Heart right ventricle (tissue), 16 donors: ENCODE measurements around the gene USP14. TPM values are rescaled to one million over a fixed set of nuclear protein-coding genes. Genes with fewer than 3 reads are reported as not detected.
A peak's percentile ranks its signal among the peaks of the same experiment; 100 is the strongest.

Experiments
- ATAC-seq, 8 donors: fragments of 200-7000 bp; cut with Tn5 transposase; one replicate each; pipeline ENCODE4 v1.9.1; 2020; ENCODE audit warnings: mild to moderate bottlenecking in 8 of 8, moderate library complexity in 8 of 8, moderate number of reproducible peaks in 1 of 8
- DNase-seq, 2 donors: peaks; one replicate each; pipeline ENCODE4 v3.0.0-alpha.2; 2020
- H3K27ac ChIP-seq, 10 donors: fragments of 200-600 bp; sonication (generic) in 2 of 10; one replicate each; pipeline versions ENCODE4 v1.5.0 to v1.8.0; 2020 to 2022; ENCODE audit warnings: mild to moderate bottlenecking in 3 of 10
- H3K27me3 ChIP-seq, 7 donors: fragments of 200-600 bp; one replicate each; pipeline ENCODE4 v1.8.0; 2021 to 2022; ENCODE audit warnings: mild to moderate bottlenecking in 2 of 7
- H3K36me3 ChIP-seq, 9 donors: fragments of 200-600 bp; sonication (generic) in 1 of 9; one replicate each; pipeline versions ENCODE4 v1.5.0 to v1.8.0; 2020 to 2022; ENCODE audit warnings: mild to moderate bottlenecking in 2 of 9
- H3K4me1 ChIP-seq, 9 donors: fragments of 200-600 bp; sonication (generic) in 1 of 9; one replicate each; pipeline versions ENCODE4 v1.5.0 to v1.8.0; 2020 to 2022; ENCODE audit warnings: mild to moderate bottlenecking in 4 of 9
- H3K4me3 ChIP-seq, 10 donors: fragments of 200-600 bp; sonication (generic) in 2 of 10; one replicate each; pipeline versions ENCODE4 v1.5.0 to v1.8.0; 2020 to 2022; ENCODE audit warnings: mild to moderate bottlenecking in 7 of 10, moderate library complexity in 2 of 10
- H3K9me3 ChIP-seq, 11 donors: fragments of 200-600 bp in 10 of 11; sonication (generic) in 2 of 11; one replicate each; pipeline versions ENCODE4 v1.5.0 to v1.8.0; 2013 to 2022; ENCODE audit warnings: mild to moderate bottlenecking in 2 of 11, control low read depth in 1 of 11, moderate library complexity in 1 of 11
- WGBS, 2 donors: extraction: QIAGEN DNeasy Blood & Tissue Kit; methylation state at CpG; one replicate each; pipeline ENCODE4 v1.1.7; 2013; ENCODE audit warnings: inconsistent platforms in 1 of 2; 5-methylcytosine and 5-hydroxymethylcytosine counted together
- intact Hi-C, 10 donors: fragments of 100-400 bp; cut with DNase I; formaldehyde crosslinking; loops; one replicate each; pipeline versions ENCODE4 v1.11.1 to v1.14.2; 2022
- polyA plus RNA-seq, 2 donors: library from polyadenylated mRNA; stranded (reverse); fragments of 200-250 nt; gene quantifications; one replicate each; pipeline ENCODE4 v1.2.3, GENCODE V29; 2013
- total RNA-seq, 10 donors: library from RNA; stranded (reverse); fragmentation: NEBNext Ultra II Directional in 3 of 10; extraction: Animal tissue kit (Norgen Biotek cat#: 25700) in 3 of 10; gene quantifications; one replicate each; pipeline versions ENCODE4 v1.2.1 to v1.2.4, GENCODE V29; 2021 to 2023
- TF ChIP-seq, protein P1 (sequence below), 9 donors: fragments of 200-600 bp; sonication (generic) in 2 of 9; IDR thresholded peaks; one replicate each; pipeline versions ENCODE4 v1.5.0 to v1.8.0; 2021 to 2022; ENCODE audit warnings: antibody characterized with exemption in 9 of 9, mild to moderate bottlenecking in 5 of 9, moderate library complexity in 1 of 9
- donor health status: Arrhythmogenic right ventricular cardiomyopathy.
- donor health status: ischemic (EF 13 %, LVEDD 7.1; RV severe dilation, severe dysfunction).
- donor health status: healthy with polysubstance abuse.
- donor health status: DM: no; HTN: yes; CAD: no.
- donor health status: DM: no; HTN: no; CAD: no.
- donor health status: ischemic (EF 25% LVEDD 6.9; RV normal size, moderate dysfunction).
- donor health status: ischemic (EF 25% LVEDD 5.7; RV mildly dilated, moderate dysfunction).
- donor health status: healthy.
- donor health status: DM: yes; HTN: yes; CAD: no.
- donor health status: Ischemic cardiomyopathy.
- donor health status: ischemic (EF 35%, LVEDD 5.7; RV mildly dilated, moderate dysfunction).
- donor health status: nonischemic (EF 11% LVEDD 7.7; RV severe dilation, severe dysfunction).
- donor health status: DM: yes; HTN: yes; CAD: no.
- donor health status: PGD.
- donor health status: ischemic (EF 29% LVEDD 5.4; RV normal size, mild dysfunction).
- donor health status: nonischemic (EF 23%, LVEDD 6.1; RV moderate dilation, normal function).

USP14 gene
- total and polyA plus RNA-seq, 12 donors: 15.3 to 53.3 (median 48.4) TPM

GRCh38 chr18:210733-211132, 52.4 kb downstream of the USP14 start:
- Histone ChIP-seq H3K4me3 (no peak overlapping the region), H3K27ac (no peak overlapping the region), H3K4me1 (no peaks in the 10 kb centered on the region), H3K9me3 (no peaks in the 10 kb centered on the region), H3K27me3 (no peaks in the 10 kb centered on the region), H3K36me3 (peaks cover 0 to 100% (median 54%) of the 10 kb centered on the region in 9 donors)
- WGBS, 2 donors: 94 to 95% methylated on average over 4 of the region's 4 CpGs
- intact Hi-C loops: loop anchor here in 1 of 10 donors (5.0 kb wide), 1 partner anchor 42 kb away; no protein-coding TSS in a partner anchor
- TF ChIP-seq, protein P1, sequence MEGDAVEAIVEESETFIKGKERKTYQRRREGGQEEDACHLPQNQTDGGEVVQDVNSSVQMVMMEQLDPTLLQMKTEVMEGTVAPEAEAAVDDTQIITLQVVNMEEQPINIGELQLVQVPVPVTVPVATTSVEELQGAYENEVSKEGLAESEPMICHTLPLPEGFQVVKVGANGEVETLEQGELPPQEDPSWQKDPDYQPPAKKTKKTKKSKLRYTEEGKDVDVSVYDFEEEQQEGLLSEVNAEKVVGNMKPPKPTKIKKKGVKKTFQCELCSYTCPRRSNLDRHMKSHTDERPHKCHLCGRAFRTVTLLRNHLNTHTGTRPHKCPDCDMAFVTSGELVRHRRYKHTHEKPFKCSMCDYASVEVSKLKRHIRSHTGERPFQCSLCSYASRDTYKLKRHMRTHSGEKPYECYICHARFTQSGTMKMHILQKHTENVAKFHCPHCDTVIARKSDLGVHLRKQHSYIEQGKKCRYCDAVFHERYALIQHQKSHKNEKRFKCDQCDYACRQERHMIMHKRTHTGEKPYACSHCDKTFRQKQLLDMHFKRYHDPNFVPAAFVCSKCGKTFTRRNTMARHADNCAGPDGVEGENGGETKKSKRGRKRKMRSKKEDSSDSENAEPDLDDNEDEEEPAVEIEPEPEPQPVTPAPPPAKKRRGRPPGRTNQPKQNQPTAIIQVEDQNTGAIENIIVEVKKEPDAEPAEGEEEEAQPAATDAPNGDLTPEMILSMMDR (IDR thresholded peaks at IDR 0.05): no peak
- no peak for DNase-seq
- ATAC-seq: peak in 1 of 8 donors; percentile 35

DNA sequence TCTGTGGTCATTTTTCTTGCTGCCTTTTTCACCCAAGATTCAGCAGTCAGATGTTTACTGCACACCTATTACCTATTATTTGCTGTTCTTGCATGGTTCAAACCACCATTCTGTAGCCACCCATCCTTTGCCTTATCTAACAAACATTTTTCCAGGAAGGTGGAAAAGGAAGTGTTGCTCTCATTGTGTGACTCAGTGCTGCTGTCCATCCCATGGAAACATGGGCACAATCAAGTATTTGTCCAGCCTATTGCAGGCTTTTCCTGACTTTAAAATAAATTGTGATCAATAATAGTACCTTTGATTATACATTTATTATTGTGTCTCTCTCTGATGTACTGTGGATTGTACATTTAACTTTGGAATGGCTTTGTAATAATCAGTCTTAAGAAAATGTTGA, 53.2 kb downstream of the USP14 start:
- TF ChIP-seq, protein P1 (IDR thresholded peaks at IDR 0.05): no peak
- no peaks in the 10 kb centered on the region for H3K4me1 ChIP-seq
- H3K27me3 ChIP-seq: no peaks in the 10 kb centered on the region
- peaks cover 0 to 100% (median 57%) of the 10 kb centered on the region in 9 donors for H3K36me3 ChIP-seq
- DNase-seq: no peak
- no peak overlapping the region for H3K4me3 ChIP-seq
- no peak overlapping the region for H3K27ac ChIP-seq
- intact Hi-C loops: loop anchor here in 1 of 10 donors (5.0 kb wide), 1 partner anchor 41 kb away; no protein-coding TSS in a partner anchor
- ATAC-seq: no peak
- no peaks in the 10 kb centered on the region for H3K9me3 ChIP-seq

DNA sequence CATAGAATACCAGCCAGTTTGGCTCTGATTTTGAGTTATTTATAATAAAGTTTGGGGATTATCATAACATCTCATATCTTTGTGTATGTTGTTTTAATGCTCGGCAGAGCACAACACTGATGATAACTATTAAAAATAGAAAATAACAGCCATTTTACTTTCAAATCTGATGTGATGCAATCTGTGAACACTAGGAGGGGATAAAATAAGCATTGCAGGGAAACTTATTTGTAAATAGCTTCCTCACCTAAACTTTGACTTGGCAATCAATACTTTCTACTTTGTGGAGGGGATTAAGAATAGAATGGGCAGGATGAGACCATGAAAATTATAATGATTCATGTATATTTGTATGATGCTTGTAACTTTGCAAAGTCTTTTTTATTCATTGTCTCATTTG, 54.4 kb downstream of the USP14 start:
- intact Hi-C loops: loop anchor here in 1 of 10 donors (5.0 kb wide), 1 partner anchor 40 kb away; no protein-coding TSS in a partner anchor
- no peaks in the 10 kb centered on the region for H3K4me1 ChIP-seq
- no peaks in the 10 kb centered on the region for H3K27me3 ChIP-seq
- peaks cover 0 to 100% (median 69%) of the 10 kb centered on the region in 9 donors for H3K36me3 ChIP-seq
- DNase-seq (no peak), ATAC-seq (no peak)
- 56 to 64% methylated on average over 1 of the region's 1 CpG for WGBS, 2 donors
- no peak overlapping the region for H3K27ac ChIP-seq
- TF ChIP-seq, protein P1 (IDR thresholded peaks at IDR 0.05): no peak
- no peak overlapping the region for H3K4me3 ChIP-seq
- H3K9me3 ChIP-seq: no peaks in the 10 kb centered on the region

DNA sequence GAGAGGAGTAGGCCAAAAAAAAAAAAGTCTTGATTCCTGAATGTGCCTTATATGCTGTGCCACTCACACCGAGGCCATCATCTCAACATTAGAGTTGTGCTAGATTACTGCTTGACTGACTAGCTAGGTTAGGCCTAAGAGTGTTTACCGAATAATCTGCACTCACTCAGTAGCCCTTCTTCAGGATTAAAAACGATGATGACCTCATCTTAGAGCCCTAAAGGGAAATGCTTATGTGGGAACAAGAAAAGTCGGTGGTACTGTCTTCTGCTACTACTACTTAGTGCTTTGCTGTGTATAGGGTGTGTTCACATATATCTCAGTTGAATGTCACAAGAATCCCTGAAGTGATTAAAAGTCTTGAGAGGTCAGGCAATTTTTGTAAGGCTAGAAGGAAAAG, 55.1 kb downstream of the USP14 start:
- H3K4me1 ChIP-seq: no peaks in the 10 kb centered on the region
- peaks cover 0 to 100% (median 76%) of the 10 kb centered on the region in 9 donors for H3K36me3 ChIP-seq
- 83% methylated on average over 4 of the region's 4 CpGs for WGBS, 2 donors
- no peak overlapping the region for H3K4me3 ChIP-seq
- no peaks in the 10 kb centered on the region for H3K9me3 ChIP-seq
- intact Hi-C loops: loop anchor here in 1 of 10 donors (5.0 kb wide), 1 partner anchor 39 kb away; no protein-coding TSS in a partner anchor
- ATAC-seq (no peak), DNase-seq (no peak)
- TF ChIP-seq, protein P1 (IDR thresholded peaks at IDR 0.05): no peak
- no peak overlapping the region for H3K27ac ChIP-seq
- H3K27me3 ChIP-seq: no peaks in the 10 kb centered on the region
